HEK293 (cell line): ENCODE data around the gene OR8A1.

ENCODE experiments used
- CTCF ChIA-PET: fragments of 350-600 bp; formaldehyde crosslinking; extraction: SDS; loops from one replicate; lab custom pipeline; 2021; ENCODE audit warnings: antibody characterized with exemption; lab: Yijun Ruan, JAX
- POLR2A ChIA-PET: fragments of 300-600 bp; formaldehyde crosslinking; extraction: SDS; loops from one replicate; lab custom pipeline; 2020; ENCODE audit warnings: antibody characterized with exemption, inconsistent platforms; lab: Yijun Ruan, JAX
- H3K27ac ChIP-seq: fragments of 200-500 bp; sonication (Bioruptor generic); 2 replicates; pipeline ENCODE4 v1.5.1; 2014; ENCODE audit warnings: low read depth, low read length, control low read depth, inconsistent platforms; ENCODE audit errors: extremely low read depth
- H3K36me3 ChIP-seq, 2 experiments: fragments of 200-500 bp in 1 of 2; sonication (Bioruptor generic) in 1 of 2; 1 replicate in 1 of 2; 2 replicates in 1 of 2; pipeline ENCODE4 v1.5.1; 2014 to 2017; ENCODE audit warnings: inconsistent platforms in 2 of 2, low read length in 2 of 2; ENCODE audit not compliant: control insufficient read depth in 2 of 2, insufficient read depth in 1 of 2
- H3K4me1 ChIP-seq: fragments of 200-500 bp; sonication (Bioruptor generic); 2 replicates; pipeline ENCODE4 v1.5.1; 2014; ENCODE audit warnings: mild to moderate bottlenecking, low read length, inconsistent platforms; ENCODE audit not compliant: control insufficient read depth, insufficient read depth
- H3K4me3 ChIP-seq: 2 replicates; pipeline ENCODE4 v1.5.1; 2011; ENCODE audit warnings: low read depth, mild to moderate bottlenecking, control low read depth, low read length, moderate library complexity
- H3K9me3 ChIP-seq: fragments of 200-500 bp; sonication (Bioruptor generic); 2 replicates; pipeline ENCODE4 v1.5.1; 2014; ENCODE audit warnings: low read depth, low read length, inconsistent platforms; ENCODE audit not compliant: control insufficient read depth, insufficient read depth
- GLI4 ChIP-seq: fragments of 450-650 bp; formaldehyde crosslinking; IDR thresholded peaks from 2 replicates; pipeline ENCODE4 v1.5.1; 2016; ENCODE audit warnings: missing biosample characterization, missing genetic modification characterization
- HOXA7 ChIP-seq: sonication (generic); formaldehyde crosslinking; IDR thresholded peaks from 2 replicates; pipeline ENCODE4 v1.8.1; 2022; ENCODE audit warnings: missing genetic modification reagents, borderline replicate concordance
- RBAK ChIP-seq: fragments of 450-650 bp; formaldehyde crosslinking; IDR thresholded peaks from 2 replicates; pipeline ENCODE4 v1.5.1; 2016; ENCODE audit warnings: missing biosample characterization, missing genetic modification characterization
- REPIN1 ChIP-seq: fragments of 450-650 bp; formaldehyde crosslinking; IDR thresholded peaks from 2 replicates; pipeline ENCODE4 v1.5.1; 2017; ENCODE audit warnings: missing biosample characterization, missing genetic modification characterization, low read depth
- YY2 ChIP-seq: fragments of 450-650 bp; formaldehyde crosslinking; IDR thresholded peaks from 2 replicates; pipeline ENCODE4 v1.5.1; 2016; ENCODE audit warnings: missing biosample characterization, missing genetic modification characterization
- ZBTB44 ChIP-seq: fragments of 450-650 bp; IDR thresholded peaks from 2 replicates; pipeline ENCODE4 v1.5.1; 2018; ENCODE audit warnings: missing biosample characterization, mild to moderate bottlenecking, missing genetic modification characterization
- ZBTB48 ChIP-seq: fragments of 450-650 bp; formaldehyde crosslinking; IDR thresholded peaks from 2 replicates; pipeline ENCODE4 v1.5.1; 2016; ENCODE audit warnings: missing biosample characterization, missing genetic modification characterization
- ZEB2 ChIP-seq: fragments of 450-650 bp; formaldehyde crosslinking; IDR thresholded peaks from 2 replicates; pipeline ENCODE4 v1.5.1; 2016; ENCODE audit warnings: missing biosample characterization, missing genetic modification characterization
- ZFP3 ChIP-seq: fragments of 450-650 bp; formaldehyde crosslinking; IDR thresholded peaks from 2 replicates; pipeline ENCODE4 v1.5.1; 2016; ENCODE audit warnings: low read depth, missing biosample characterization, missing genetic modification characterization
- ZFP37 ChIP-seq: fragments of 450-650 bp; formaldehyde crosslinking; IDR thresholded peaks from 2 replicates; pipeline ENCODE4 v1.5.1; 2016; ENCODE audit warnings: missing biosample characterization, missing genetic modification characterization
- ZNF132 ChIP-seq: fragments of 450-650 bp; formaldehyde crosslinking; IDR thresholded peaks from 2 replicates; pipeline ENCODE4 v1.5.1; 2017; ENCODE audit warnings: missing biosample characterization, missing genetic modification characterization, borderline replicate concordance
- ZNF18 ChIP-seq: fragments of 450-650 bp; formaldehyde crosslinking; IDR thresholded peaks from 2 replicates; pipeline ENCODE4 v1.5.1; 2016; ENCODE audit warnings: missing biosample characterization, missing genetic modification characterization
- ZNF221 ChIP-seq: fragments of 450-650 bp; formaldehyde crosslinking; IDR thresholded peaks from 2 replicates; pipeline ENCODE4 v1.5.1; 2017; ENCODE audit warnings: missing biosample characterization, missing genetic modification characterization, borderline replicate concordance
- ZNF510 ChIP-seq: fragments of 450-650 bp; formaldehyde crosslinking; IDR thresholded peaks from 2 replicates; pipeline ENCODE4 v1.5.1; 2018; ENCODE audit warnings: mild to moderate bottlenecking, missing genetic modification characterization, missing biosample characterization; ENCODE audit not compliant: insufficient replicate concordance
- ZNF621 ChIP-seq: fragments of 450-650 bp; formaldehyde crosslinking; IDR thresholded peaks from 2 replicates; pipeline ENCODE4 v1.5.1; 2017; ENCODE audit warnings: missing biosample characterization, missing genetic modification characterization
- ZNF626 ChIP-seq: fragments of 450-650 bp; sonication (Bioruptor Pico); formaldehyde crosslinking; IDR thresholded peaks from 2 replicates; pipeline ENCODE4 v1.5.1; 2018; ENCODE audit warnings: missing biosample characterization, missing genetic modification characterization, inconsistent platforms
- ZNF658 ChIP-seq: fragments of 450-650 bp; formaldehyde crosslinking; IDR thresholded peaks from 2 replicates; pipeline ENCODE4; 2016; ENCODE audit warnings: missing biosample characterization, missing genetic modification characterization
- ZNF76 ChIP-seq: fragments of 450-650 bp; formaldehyde crosslinking; IDR thresholded peaks from 2 replicates; pipeline ENCODE4; 2016; ENCODE audit warnings: low read depth, missing biosample characterization, missing genetic modification characterization, borderline replicate concordance
- ZNF776 ChIP-seq: fragments of 450-650 bp; formaldehyde crosslinking; IDR thresholded peaks from 2 replicates; pipeline ENCODE4 v1.5.0; 2017; ENCODE audit warnings: missing biosample characterization, missing genetic modification characterization, borderline replicate concordance
- ZNF777 ChIP-seq: fragments of 450-650 bp; formaldehyde crosslinking; IDR thresholded peaks from 2 replicates; pipeline ENCODE4 v1.5.1; 2017; ENCODE audit warnings: missing biosample characterization, missing genetic modification characterization, borderline replicate concordance
- ZNF785 ChIP-seq: fragments of 450-650 bp; formaldehyde crosslinking; IDR thresholded peaks from 2 replicates; pipeline ENCODE4 v1.5.1; 2016; ENCODE audit warnings: missing biosample characterization, missing genetic modification characterization
- TF ChIP-seq, protein P1 (sequence below): fragments of 450-650 bp; formaldehyde crosslinking; IDR thresholded peaks from 2 replicates; pipeline ENCODE4 v1.5.1; 2017; ENCODE audit warnings: missing biosample characterization, missing genetic modification characterization

The OR8A1 gene

DNA sequence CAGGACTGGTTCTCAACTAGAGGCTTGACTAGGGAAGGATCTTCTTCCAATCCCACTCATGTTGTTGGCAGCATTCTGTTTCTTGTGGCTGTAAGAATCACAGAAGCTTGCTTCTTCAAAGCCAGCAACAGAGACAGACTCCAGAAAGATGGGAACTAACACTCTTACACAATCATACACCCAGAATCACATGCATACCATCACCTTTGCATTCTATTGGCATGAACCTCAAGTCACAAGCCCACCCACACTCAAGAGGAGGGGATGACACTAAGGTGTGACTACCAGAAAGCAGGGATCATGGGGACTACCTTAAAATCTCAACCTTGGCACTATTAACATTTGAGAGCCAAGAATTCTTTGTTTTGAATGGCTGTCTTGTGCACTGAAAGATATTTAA lies 27.8 kb downstream of the OR8A1 start (continued):
- TF ChIP-seq YY2 (tag by site-specific recombination) (no peak), HOXA7 (CRISPR knock-in tag) (no peak)

- ChIA-PET CTCF (interaction anchor here (0.8 to 1.5 kb wide), 3 partner anchors 199 to 1602 kb away, joined by 4 read pairs; no protein-coding TSS in a partner anchor), POLR2A (interaction anchor here (1.2 kb wide), 1 partner anchor 22 kb away, joined by 3 read pairs; the partner anchor contains the start of gene TBRG1)
- Histone ChIP-seq H3K36me3 (no peaks in the 10 kb centered on the region), H3K4me3 (no peak overlapping the region), H3K27ac (no peak overlapping the region), H3K9me3 (no peaks in the 10 kb centered on the region), H3K4me1 (no peaks in the 10 kb centered on the region)
- TF ChIP-seq ZFP3 (tag by site-specific recombination) (no peak), ZNF626 (tag by site-specific recombination) (no peak), REPIN1 (tag by site-specific recombination) (no peak), ZEB2 (tag by site-specific recombination) (no peak), ZNF658 (tag by site-specific recombination) (no peak), GLI4 (no peak), ZNF76 (no peak), ZNF221 (no peak), ZBTB48 (no peak), ZNF785 (tag by site-specific recombination) (no peak), ZNF132 (tag by site-specific recombination) (no peak), ZNF621 (tag by site-specific recombination) (no peak), ZNF776 (tag by site-specific recombination) (no peak), ZFP37 (tag by site-specific recombination) (no peak), RBAK (tag by site-specific recombination) (no peak), ZNF510 (tag by site-specific recombination) (no peak), ZBTB44 (tag by site-specific recombination) (no peak), ZNF18 (tag by site-specific recombination) (no peak), ZNF777 (tag by site-specific recombination) (no peak)
- TF ChIP-seq, protein P1, sequence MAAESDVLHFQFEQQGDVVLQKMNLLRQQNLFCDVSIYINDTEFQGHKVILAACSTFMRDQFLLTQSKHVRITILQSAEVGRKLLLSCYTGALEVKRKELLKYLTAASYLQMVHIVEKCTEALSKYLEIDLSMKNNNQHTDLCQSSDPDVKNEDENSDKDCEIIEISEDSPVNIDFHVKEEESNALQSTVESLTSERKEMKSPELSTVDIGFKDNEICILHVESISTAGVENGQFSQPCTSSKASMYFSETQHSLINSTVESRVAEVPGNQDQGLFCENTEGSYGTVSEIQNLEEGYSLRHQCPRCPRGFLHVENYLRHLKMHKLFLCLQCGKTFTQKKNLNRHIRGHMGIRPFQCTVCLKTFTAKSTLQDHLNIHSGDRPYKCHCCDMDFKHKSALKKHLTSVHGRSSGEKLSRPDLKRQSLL (tag by site-specific recombination), result no peak
Measured at GRCh38 chr11:124600621-124601320, 31.0 kb downstream of the OR8A1 start.
